ENCODE results near the gene OR2J3.

The OR2J3 gene

DNA sequence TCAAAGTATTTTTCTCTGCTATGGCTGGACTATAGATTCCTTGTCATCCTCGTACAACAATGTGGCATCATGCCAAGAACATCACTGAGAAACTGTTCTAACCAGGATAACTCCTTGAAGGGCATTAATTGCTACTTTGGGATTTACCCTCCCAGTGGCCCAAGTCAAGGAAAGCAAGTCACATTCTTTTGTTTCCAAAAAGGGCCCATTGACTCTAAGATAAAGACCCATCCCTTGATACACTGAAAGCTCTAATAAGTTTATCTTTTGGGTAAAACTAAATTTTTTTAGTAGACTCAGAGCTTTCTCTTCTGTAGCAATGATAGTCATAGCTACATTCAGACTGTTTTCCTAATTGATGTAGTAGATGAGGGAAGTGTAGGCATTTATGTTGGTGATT, at the start of gene OR2J3:
Gene OR2J3 (plus strand): TSS at position 301 of the 400 bp plus-strand sequence. CDS start 3,833 bp downstream, outside the sequence.
- Histone ChIP-seq H3K79me2 (ENCODE audit: control insufficient read depth, low read length) (no peaks in the 10 kb centered on the region), H3K9me3 (ENCODE audit: control insufficient read depth, insufficient read depth, low read length) (no peaks in the 10 kb centered on the region), H3K9me2 (replicated peaks; ENCODE audit: control insufficient read depth, low read length) (no peaks in the 10 kb centered on the region), H3K27ac (ENCODE audit: low read depth, low read length) (no peak within 1 kb of the TSS), H3K4me1 (ENCODE audit: control insufficient read depth, low read length) (no peaks in the 10 kb centered on the region), H3K27me3 (ENCODE audit: control insufficient read depth, low read length) (peaks cover 3% of the 10 kb centered on the region; the same call in 1 of the 2 replicates), H3K36me3 (ENCODE audit: control insufficient read depth, low read length) (no peaks in the 10 kb centered on the region), H3K4me3 (ENCODE audit: low read length) (no peak within 1 kb of the TSS), H3F3A (ENCODE audit: control insufficient read depth, insufficient read depth) (no peaks in the 10 kb centered on the region), H4K20me1 (ENCODE audit: control insufficient read depth, insufficient read depth, low read depth, low read length) (no peaks in the 10 kb centered on the region), H3K4me2 (ENCODE audit: low read length) (no peak within 1 kb of the TSS)
- no peak for TF ChIP-seq EZH2phosphoT487 (IDR thresholded peaks at IDR 0.05; ENCODE audit: borderline replicate concordance, low read length)
- TF ChIP-seq, protein P1, sequence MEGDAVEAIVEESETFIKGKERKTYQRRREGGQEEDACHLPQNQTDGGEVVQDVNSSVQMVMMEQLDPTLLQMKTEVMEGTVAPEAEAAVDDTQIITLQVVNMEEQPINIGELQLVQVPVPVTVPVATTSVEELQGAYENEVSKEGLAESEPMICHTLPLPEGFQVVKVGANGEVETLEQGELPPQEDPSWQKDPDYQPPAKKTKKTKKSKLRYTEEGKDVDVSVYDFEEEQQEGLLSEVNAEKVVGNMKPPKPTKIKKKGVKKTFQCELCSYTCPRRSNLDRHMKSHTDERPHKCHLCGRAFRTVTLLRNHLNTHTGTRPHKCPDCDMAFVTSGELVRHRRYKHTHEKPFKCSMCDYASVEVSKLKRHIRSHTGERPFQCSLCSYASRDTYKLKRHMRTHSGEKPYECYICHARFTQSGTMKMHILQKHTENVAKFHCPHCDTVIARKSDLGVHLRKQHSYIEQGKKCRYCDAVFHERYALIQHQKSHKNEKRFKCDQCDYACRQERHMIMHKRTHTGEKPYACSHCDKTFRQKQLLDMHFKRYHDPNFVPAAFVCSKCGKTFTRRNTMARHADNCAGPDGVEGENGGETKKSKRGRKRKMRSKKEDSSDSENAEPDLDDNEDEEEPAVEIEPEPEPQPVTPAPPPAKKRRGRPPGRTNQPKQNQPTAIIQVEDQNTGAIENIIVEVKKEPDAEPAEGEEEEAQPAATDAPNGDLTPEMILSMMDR (IDR thresholded peaks at IDR 0.05; ENCODE audit: low read depth, low read length, poor library complexity, severe bottlenecking) = no peak

DNA sequence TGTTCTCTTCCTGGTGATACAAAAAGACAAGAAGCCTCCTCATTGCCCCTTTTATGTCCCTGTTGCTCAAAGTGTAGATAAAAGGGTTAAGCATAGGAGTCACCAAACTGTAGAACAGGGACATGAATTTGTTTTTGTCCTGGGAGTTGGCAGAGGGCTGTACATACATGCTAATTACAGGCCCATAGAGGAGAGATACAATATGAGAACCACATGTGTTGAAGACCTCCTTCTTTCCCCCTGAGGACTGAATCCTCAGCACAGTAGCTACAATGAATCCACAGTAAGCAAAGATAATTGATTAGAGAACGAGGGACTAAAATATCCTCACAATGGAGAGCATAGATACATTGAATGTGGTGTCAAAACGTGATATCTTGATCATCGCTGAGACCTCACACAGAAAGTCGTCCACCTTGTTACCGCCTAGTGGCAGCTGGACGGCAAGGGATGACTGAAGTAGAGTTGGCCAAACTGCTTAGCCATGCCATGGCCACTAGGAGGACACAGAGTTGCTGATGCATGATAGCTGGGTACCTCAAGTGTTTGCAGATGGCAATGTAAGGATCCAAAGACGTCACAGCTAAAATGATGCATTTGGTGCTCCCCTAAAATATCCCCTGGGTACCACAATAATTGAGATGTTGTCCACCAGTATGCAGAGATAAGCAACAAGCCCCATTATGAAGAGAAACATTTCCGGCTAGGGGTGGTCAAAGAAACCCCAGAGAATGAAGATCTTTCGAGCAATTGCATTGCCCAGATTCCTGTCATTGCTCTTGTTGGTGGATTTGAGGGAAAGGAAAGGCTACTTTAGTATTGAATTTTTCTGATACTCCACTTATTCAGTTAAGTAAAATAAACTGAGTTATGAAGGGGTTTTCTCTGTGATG, 35.8 kb upstream of the OR2J3 start:
- no peak overlapping the region for H3K4me2 ChIP-seq (ENCODE audit: low read length)
- H3K4me3 ChIP-seq (ENCODE audit: low read length) = no peak overlapping the region
- H4K20me1 ChIP-seq (ENCODE audit: control insufficient read depth, insufficient read depth, low read depth, low read length) = no peaks in the 10 kb centered on the region

DNA sequence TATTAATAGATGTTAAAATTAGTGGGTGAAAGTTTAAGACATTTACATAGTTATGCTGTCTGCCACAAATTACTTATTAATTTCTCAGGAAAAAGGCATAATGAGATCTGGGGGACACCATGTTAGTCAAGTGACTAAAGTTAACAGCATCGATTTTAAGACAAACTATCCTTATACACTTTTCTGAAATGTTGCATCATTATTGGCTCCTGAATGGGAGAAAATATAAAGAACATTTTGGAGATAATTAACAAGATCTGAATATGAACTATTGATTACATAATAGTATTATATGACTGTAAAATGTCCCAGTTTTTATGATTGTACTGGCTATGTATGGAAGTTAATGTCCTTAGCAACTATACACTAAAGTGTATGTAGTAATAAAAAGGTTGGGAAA, 28.7 kb upstream of the OR2J3 start:
- Histone ChIP-seq H3K27me3 (ENCODE audit: control insufficient read depth, low read length) (peaks cover 6% of the 10 kb centered on the region), H3K4me1 (ENCODE audit: control insufficient read depth, low read length) (no peaks in the 10 kb centered on the region), H3K9me2 (replicated peaks; ENCODE audit: control insufficient read depth, low read length) (no peaks in the 10 kb centered on the region), H3K79me2 (ENCODE audit: control insufficient read depth, low read length) (no peaks in the 10 kb centered on the region), H3K36me3 (ENCODE audit: control insufficient read depth, low read length) (no peaks in the 10 kb centered on the region), H4K20me1 (ENCODE audit: control insufficient read depth, insufficient read depth, low read depth, low read length) (no peaks in the 10 kb centered on the region), H3K27ac (ENCODE audit: low read depth, low read length) (no peak overlapping the region), H3K9me3 (ENCODE audit: control insufficient read depth, insufficient read depth, low read length) (no peaks in the 10 kb centered on the region), H3K4me3 (ENCODE audit: low read length) (no peak overlapping the region), H3K4me2 (ENCODE audit: low read length) (no peak overlapping the region), H3F3A (ENCODE audit: control insufficient read depth, insufficient read depth) (no peaks in the 10 kb centered on the region)
- no peak for TF ChIP-seq EZH2phosphoT487 (IDR thresholded peaks at IDR 0.05; ENCODE audit: borderline replicate concordance, low read length)
- TF ChIP-seq, protein P1 (IDR thresholded peaks at IDR 0.05; ENCODE audit: low read depth, low read length, poor library complexity, severe bottlenecking) = no peak

More for the DNA sequence above, 35.8 kb upstream of the OR2J3 start:
- no peaks in the 10 kb centered on the region for H3F3A ChIP-seq (ENCODE audit: control insufficient read depth, insufficient read depth)
- H3K9me2 ChIP-seq (replicated peaks; ENCODE audit: control insufficient read depth, low read length) = no peaks in the 10 kb centered on the region
- no peaks in the 10 kb centered on the region for H3K36me3 ChIP-seq (ENCODE audit: control insufficient read depth, low read length)
- H3K9me3 ChIP-seq (ENCODE audit: control insufficient read depth, insufficient read depth, low read length) = no peaks in the 10 kb centered on the region
- H3K27ac ChIP-seq (ENCODE audit: low read depth, low read length) = no peak overlapping the region
- TF ChIP-seq, protein P1 (IDR thresholded peaks at IDR 0.05; ENCODE audit: low read depth, low read length, poor library complexity, severe bottlenecking) = peak; percentile 52
- no peak for TF ChIP-seq EZH2phosphoT487 (IDR thresholded peaks at IDR 0.05; ENCODE audit: borderline replicate concordance, low read length)
- peaks cover 6% of the 10 kb centered on the region for H3K27me3 ChIP-seq (ENCODE audit: control insufficient read depth, low read length)
- H3K4me1 ChIP-seq (ENCODE audit: control insufficient read depth, low read length) = no peaks in the 10 kb centered on the region
- H3K79me2 ChIP-seq (ENCODE audit: control insufficient read depth, low read length) = no peaks in the 10 kb centered on the region

Data from DOHH2 (cell line).